Measurements from ENCODE around the gene ZNF227.
"Not testable (repeated sequence)": the region's sequence is repeated elsewhere in the genome, so short reads cannot be mapped to it uniquely, and the experiment has no call there.

ZNF227 gene

GRCh38 chr19:44236384-44236783, 24.1 kb downstream of the ZNF227 start:
- no peak for DNase-seq (ENCODE audit: low read depth, low spot score)

- DNase-seq (ENCODE audit: low read depth, low spot score) = not testable (repeated sequence)
These were observed 40.0 kb downstream of the ZNF227 start for GRCh38 chr19:44252332-44252731.

GRCh38 chr19:44253392-44253791, 41.1 kb downstream of the ZNF227 start:
- DNase-seq (ENCODE audit: low read depth, low spot score) = not testable (repeated sequence)

GRCh38 chr19:44254496-44254895, 42.2 kb downstream of the ZNF227 start:
- no peak for DNase-seq (ENCODE audit: low read depth, low spot score)

GRCh38 chr19:44255705-44256411, 43.5 kb downstream of the ZNF227 start:
- DNase-seq (ENCODE audit: low read depth, low spot score) = no peak

GRCh38 chr19:44258136-44258535, 45.8 kb downstream of the ZNF227 start:
- no peak for DNase-seq (ENCODE audit: low read depth, low spot score)

- no peak for DNase-seq (ENCODE audit: low read depth, low spot score)
These were observed 46.6 kb downstream of the ZNF227 start for GRCh38 chr19:44258835-44259413.

GRCh38 chr19:44260343-44260681, 48.0 kb downstream of the ZNF227 start:
- DNase-seq (ENCODE audit: low read depth, low spot score) = no peak

- no peak for DNase-seq (ENCODE audit: low read depth, low spot score)
These were observed 48.5 kb downstream of the ZNF227 start for GRCh38 chr19:44260695-44261446.

GRCh38 chr19:44277331-44277730, 65.0 kb downstream of the ZNF227 start:
- no peak for DNase-seq (ENCODE audit: low read depth, low spot score)

GRCh38 chr19:44278181-44278690, 65.9 kb downstream of the ZNF227 start:
- no peak for DNase-seq (ENCODE audit: low read depth, low spot score)

GRCh38 chr19:44280916-44281315, 68.6 kb downstream of the ZNF227 start:
- DNase-seq (ENCODE audit: low read depth, low spot score) = no peak

- DNase-seq (ENCODE audit: low read depth, low spot score) = no peak
These were observed 70.5 kb downstream of the ZNF227 start for GRCh38 chr19:44282846-44283245.

GRCh38 chr19:44284968-44285367, 72.6 kb downstream of the ZNF227 start:
- no peak for DNase-seq (ENCODE audit: low read depth, low spot score)

All from brain pericyte (primary cell).